ENCODE measurements around the gene H6PD.

DNA sequence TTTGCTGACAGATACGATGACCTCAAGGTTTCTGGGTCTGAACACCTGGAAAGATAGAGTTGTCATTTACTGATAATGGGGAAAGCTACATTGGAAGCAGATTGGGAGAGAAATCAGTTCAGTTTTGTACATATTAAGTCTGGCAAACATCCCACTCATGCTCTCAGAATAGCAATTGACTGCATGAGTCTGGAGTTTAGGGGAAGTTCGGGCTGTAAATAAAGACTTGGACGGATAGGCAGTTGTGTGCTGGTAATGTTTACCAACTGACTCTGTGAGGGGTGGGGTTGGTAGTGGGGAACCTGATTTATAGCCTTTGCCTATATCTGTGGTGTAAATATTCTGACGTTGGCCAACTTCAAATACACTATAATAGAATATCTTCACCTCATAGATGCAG, 4.0 kb downstream of the H6PD start:
- TF ChIP-seq YY1 (IDR thresholded peaks at IDR 0.05; ENCODE audit: insufficient read depth, insufficient read length) = no peak
- no peak for TF ChIP-seq ZNF274 (IDR thresholded peaks at IDR 0.05; ENCODE audit: low read depth, low read length)
- TF ChIP-seq SUZ12 (IDR thresholded peaks at IDR 0.05; ENCODE audit: extremely low read depth, insufficient read depth, insufficient read length) = no peak
